Stimulated activated CD4-positive, alpha-beta T cell treated with anti-CD3 and anti-CD28 coated beads, Interleukin-2, amount 100 ng/mL, for 24 hours (primary cell): ENCODE data around the gene PTPRN2.
"Not testable (repeated sequence)": the region's sequence is repeated elsewhere in the genome, so short reads cannot be mapped to it uniquely, and the experiment has no call there.

Experiments used
- DNase-seq, 2 donors: peaks; one replicate each; pipeline ENCODE4 v3.0.0-alpha.2; 2020

The PTPRN2 gene

DNA sequence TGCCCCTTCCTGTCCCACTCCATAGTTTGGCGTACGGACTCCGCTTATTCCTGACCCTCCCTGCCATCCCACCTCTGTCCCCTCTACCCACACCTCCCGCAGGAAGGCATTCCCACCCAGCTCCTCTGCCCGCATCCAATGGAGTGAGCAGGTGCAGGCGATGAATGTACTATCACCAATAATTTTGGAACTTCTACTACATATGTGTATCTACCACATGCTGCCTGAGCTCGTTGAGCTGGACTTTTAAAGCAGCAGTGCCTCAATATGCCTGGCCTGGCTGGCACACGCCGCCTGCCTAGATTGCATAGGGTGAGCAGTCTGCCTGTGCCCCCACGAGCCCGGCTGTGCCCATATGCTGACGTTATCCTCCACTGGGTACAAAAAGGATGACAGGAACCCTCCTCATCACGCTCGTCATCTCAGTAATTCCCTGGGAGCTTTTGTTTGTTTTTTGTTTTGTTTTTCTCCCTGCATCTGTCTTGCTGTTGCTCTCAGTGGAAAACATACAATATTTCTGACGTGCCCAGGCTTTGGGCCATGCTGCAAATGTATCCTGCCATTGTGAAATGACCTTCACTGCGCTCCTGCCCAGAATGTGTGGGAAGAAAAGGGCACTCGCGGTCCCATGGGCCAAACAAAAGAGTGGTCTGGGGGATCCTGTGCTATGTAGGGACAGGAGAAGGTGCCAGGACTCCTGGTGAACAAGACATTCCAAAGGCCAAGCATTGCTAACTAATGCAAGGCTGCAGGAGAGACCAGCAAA is 302.8 kb downstream of the PTPRN2 start:
- peak in 1 of 2 donors; percentile 5 for DNase-seq

DNA sequence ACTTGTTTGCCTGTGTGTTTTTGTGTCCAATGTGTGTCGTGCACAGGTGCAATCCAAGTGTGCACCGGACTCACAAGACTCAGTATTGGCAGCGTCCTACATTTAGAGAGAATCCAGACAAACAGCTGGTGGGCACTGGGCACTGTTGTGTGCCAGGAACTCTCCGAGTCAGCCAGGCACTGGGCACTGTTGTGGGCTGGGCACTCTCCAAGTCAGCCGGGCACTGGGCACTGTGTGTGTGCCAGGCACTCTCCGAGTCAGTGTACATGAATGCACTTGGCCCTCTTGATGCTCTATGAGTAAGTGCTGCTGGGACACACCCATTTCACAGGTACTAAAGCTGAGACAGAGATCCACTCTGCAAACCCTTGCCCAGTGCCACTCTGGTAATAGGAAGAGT is 303.5 kb downstream of the PTPRN2 start:
- peak in 1 of 2 donors; percentile 4 for DNase-seq

GRCh38 chr7:158283016-158283974 is 304.3 kb downstream of the PTPRN2 start:
- DNase-seq: peak in 1 of 2 donors; percentile 1

- DNase-seq: no peak
Observed at GRCh38 chr7:158282461-158283001, 305.1 kb downstream of the PTPRN2 start.

GRCh38 chr7:158281441-158281840 is 306.2 kb downstream of the PTPRN2 start:
- DNase-seq: no peak

- DNase-seq: no peak
Observed at GRCh38 chr7:158280448-158281144, 307.0 kb downstream of the PTPRN2 start.

DNA sequence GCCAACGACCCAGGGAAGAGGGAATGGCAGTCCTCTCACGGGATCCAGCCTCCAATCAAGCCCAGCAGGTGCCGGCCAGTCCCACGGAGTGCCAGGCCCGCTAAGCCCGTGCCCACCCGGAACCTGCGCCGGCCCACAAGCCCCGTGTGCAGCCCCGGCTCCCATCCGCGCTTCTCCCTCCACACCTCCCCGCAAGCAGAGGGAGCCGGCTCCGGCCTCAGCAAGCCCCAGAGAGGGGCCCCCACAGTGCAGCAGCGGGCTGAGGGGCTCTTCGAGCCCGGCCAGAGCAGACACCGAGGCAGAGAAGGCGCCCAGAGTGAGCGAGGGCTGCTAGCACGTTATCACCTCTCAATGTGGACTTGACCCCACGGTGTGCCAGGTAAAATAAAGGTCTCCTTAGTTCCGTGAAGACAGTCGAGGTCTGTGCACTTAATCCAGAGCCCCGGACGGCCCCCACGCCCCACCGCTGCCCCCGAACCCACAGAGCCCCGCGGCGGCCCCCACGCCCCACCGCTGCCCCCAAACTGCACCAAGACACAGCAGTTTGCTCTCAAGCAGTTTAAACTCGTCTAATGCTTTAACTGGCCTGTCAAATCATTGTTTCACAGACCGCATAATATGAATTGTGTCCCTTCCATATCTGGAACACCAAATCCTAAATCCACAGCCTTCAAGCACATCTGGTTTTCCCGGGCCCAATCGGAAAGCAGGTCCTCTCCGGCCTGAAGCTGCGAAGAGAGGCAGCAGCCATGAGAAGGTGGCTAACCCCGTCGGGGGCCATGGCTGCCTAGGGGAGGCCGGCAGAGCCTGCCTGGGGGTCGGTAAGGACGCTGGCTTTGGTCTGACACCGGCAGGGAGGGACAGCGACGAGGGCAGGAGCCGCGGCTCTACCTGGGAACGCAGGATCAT is 307.8 kb downstream of the PTPRN2 start:
- DNase-seq: no peak

- no peak for DNase-seq
Observed at GRCh38 chr7:158278745-158279320, 308.8 kb downstream of the PTPRN2 start.

- no peak for DNase-seq
Observed at GRCh38 chr7:158277219-158278141, 310.1 kb downstream of the PTPRN2 start.

DNA sequence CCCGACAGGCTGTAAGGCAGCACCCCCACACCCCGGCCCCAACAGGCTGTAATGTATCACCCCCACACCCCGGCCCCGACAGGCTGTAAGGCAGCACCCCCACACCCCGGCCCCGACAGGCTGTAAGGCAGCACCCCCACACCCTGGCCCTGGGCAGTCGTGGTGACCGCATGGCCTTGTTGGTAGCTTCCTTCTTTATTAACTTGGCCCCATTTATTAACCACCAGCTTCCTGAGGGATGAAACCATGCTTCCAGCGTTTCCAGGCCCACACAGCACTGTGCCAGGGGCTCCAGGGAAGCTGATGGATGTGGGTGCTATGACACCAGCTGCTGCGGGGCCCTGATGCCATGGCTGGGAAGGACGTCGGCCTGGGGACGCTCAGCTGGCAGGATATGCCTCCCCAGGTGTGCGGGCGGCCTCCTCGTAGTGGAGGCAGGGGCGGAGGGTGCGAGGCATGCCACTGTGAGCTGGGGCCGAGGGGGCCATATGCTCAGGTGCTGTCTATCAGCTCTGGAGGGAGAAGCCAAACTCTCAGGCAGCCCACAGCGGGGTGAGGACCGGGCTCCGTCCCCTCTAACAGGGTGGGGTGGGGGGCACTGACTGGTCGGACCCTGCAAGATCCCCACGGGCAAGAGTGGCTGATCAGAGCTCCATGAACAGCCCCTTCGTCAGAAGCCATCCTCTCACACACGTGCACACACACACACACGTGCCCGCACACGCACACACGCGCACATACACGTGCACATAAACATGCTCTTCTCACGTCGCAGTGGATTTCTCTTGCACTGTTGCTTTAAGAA is 311.0 kb downstream of the PTPRN2 start:
- no peak for DNase-seq

DNA sequence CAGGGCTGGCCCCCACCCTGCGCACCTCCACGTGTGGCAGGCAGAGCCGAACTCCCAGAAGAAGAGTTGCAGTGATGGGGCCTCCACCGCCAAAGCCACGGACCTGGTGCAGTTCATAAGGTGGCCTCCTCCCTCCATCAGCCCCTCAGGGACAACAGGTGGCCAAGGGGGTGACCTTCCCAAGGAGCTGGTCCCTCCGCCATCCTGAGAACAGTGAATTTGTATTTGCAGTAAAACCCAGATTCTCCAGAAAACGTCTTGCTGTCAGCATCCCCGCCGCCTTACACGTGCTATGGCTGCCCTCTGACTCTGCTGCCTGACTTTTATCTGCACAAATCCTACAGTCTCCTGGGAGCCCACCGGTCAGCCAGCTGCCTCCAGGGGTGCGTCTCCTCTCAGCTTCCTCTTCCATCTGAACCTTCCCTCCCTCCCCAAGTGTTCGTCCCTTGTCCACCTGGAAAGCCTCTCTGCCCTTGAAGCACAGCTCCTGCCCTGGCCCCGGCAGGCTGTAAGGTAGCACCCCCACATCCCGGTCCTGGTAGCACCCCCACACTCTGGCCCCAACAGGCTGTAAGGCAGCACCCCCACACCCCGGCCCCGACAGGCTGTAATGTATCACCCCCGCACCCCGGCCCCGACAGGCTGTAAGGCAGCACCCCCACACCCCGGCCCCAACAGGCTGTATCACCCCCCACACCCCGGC is 311.8 kb downstream of the PTPRN2 start:
- DNase-seq: no peak

DNA sequence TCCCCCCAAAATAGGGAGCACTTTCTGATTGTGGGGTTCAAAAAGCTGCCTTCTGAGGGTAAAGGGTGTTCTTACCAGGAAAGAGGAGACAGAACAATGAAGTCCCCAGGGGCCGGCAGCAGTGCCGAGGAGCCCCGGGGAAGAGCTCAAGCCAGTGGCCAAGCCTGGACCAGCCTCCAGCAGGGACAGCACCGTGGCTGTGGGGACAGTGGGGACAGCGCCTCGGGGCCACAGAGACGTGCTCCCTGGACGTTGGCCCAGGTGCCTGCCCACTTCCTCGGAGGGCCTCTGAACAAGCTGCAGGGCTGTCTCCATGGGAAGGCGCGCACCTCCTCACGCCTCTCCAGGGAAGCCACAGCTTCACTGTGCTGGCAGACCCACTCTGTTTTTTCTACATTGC is 312.6 kb downstream of the PTPRN2 start:
- DNase-seq: no peak

DNA sequence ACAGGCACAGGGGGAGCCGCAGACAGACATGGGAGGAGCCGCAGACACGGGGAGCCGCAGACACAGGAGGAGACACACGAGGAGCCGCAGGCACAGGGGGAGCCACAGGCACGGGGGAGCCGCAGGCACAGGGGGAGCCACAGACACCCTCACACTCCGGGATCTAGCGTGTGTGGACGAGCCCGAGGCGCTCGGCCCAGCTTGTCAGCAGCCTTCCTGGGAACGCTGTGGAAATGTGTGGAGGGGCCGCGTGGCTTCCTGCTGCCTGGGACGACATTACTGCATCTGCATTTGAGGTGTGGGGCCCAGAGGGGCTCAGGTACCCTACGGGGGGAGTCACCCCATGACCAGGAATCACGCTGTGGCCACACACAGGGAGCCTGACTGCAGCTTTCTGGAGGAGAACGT is 313.2 kb downstream of the PTPRN2 start:
- DNase-seq: no peak

DNA sequence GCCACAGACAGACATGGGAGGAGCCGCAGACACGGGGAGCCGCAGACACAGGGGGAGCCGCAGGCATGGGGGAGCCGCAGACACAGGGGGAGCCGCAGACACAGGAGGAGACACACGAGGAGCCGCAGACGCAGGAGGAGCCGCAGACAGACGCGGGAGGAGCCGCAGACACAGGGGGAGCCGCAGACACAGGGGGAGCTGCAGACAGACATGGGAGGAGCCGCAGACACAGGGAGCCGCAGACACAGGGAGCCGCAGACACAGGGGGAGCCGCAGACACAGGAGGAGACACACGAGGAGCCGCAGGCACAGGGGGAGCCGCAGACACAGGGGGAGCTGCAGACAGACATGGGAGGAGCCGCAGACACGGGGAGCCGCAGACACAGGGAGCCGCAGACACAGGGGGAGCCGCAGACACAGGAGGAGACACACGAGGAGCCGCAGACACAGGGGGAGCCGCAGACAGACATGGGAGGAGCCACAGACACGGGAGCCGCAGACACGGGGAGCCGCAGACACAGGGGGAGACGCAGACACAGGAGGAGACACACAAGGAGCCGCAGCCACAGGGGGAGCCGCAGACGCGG is 313.8 kb downstream of the PTPRN2 start:
- DNase-seq: not testable (repeated sequence)

- no peak for DNase-seq
Observed at GRCh38 chr7:158273138-158273651, 314.4 kb downstream of the PTPRN2 start.

GRCh38 chr7:158272509-158273137 is 315.0 kb downstream of the PTPRN2 start:
- no peak for DNase-seq

DNA sequence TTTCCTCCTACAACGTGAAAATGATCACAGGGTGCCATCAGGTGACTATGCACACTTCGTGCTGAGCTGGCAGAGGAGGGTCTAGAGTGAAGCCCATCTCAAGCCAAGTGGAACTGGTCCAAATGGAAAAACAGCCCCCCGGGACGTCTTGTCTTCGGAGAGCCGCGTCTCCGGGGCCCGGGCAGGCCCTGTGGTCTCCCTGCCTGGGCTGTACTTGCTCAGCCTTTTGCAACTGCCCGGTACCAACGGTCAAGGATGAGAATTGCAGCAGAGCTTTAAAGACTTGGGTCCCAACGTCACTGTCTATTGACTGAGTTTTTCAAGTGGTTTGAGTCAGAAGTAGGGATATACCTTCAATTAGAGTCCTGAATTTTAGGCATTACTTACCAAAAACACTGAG is 315.5 kb downstream of the PTPRN2 start:
- no peak for DNase-seq

- no peak for DNase-seq
Observed at GRCh38 chr7:158271646-158272045, 316.0 kb downstream of the PTPRN2 start.
